ENCODE measurements around the gene PSRC1. TPM values are rescaled to one million over a fixed set of nuclear protein-coding genes. Genes with fewer than 3 reads are reported as not detected.

PSRC1 gene
- total RNA-seq, 1 experiment from 2014 or later = 60.3 TPM

DNA sequence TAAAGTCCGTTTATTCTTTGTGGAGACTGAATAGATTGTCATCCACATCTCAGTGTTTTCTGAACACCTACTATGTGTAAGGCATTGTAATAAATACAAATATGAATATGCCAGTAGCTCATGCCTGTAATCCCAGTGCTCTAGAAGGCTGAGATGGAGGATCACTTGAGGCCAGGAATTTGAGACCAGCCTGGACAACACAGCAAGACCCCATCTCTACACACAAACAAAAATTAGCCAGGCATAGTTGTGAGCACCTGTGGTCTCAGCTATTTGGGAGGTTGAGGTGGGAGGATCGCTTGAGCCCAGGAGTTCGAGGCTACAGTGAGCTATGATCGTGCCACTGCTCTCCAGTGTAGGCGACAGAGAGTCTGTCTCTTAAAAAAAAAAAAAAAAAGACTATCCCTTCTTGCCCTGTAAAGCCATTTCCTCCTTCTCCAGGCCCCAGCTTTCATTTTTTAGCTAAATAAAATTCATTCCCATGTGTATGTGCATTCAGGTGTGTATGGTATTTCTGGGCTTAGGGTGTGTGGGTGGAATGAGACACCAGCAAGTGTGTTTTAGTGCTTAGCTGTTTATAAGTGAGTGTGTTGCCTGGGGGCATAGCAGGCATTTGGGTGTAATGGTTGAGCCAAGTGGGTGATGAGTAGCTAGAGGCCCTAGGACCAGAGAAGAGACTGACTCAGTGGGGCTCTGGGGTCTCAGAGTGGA is 25.8 kb downstream of the PSRC1 start:
- no peak for DNase-seq
- WGBS (ENCODE audit: extremely low coverage, insufficient read length, low lambda C conversion rate) = no CpG with 5 or more reads among the region's 5 CpGs
- Histone ChIP-seq H3K23ac (ENCODE audit: insufficient read length, low read depth, low read length) (no peak overlapping the region), H4K5ac (ENCODE audit: insufficient read length, low read depth, low read length) (no peak overlapping the region), H3K9ac (ENCODE audit: extremely low read depth, insufficient read length, low read length) (no peak overlapping the region), H2BK15ac (ENCODE audit: low read depth, low read length) (no peak overlapping the region), H2BK20ac (ENCODE audit: low read depth, low read length, poor library complexity, severe bottlenecking) (no peak overlapping the region), H3K79me2 (ENCODE audit: insufficient read depth, low read length) (no peaks in the 10 kb centered on the region; the same call in 1 of the 2 replicates), H3T11ph (ENCODE audit: low read length) (no peak overlapping the region), H4K20me1 (ENCODE audit: control insufficient read depth, insufficient read depth, insufficient read length) (no peaks in the 10 kb centered on the region), H3K23me2 (ENCODE audit: insufficient read length, low read depth, low read length, poor library complexity, severe bottlenecking) (peaks cover 5% of the 10 kb centered on the region), H3K18ac (ENCODE audit: insufficient read length, low read depth, low read length) (no peak overlapping the region), H2AFZ (ENCODE audit: low read length) (no peak overlapping the region), H3K27ac (ENCODE audit: insufficient read length, low read depth, low read length) (no peak overlapping the region), H3K14ac (ENCODE audit: insufficient read depth, low read length) (no peak overlapping the region), H2BK5ac (ENCODE audit: insufficient read length, low read length) (no peak overlapping the region), H3K79me1 (ENCODE audit: insufficient read depth, low read depth, low read length, poor library complexity, severe bottlenecking) (no peaks in the 10 kb centered on the region), H2AK5ac (ENCODE audit: insufficient read length, low read length) (no peak overlapping the region), H3K56ac (ENCODE audit: insufficient read length, low read depth, low read length) (no peak overlapping the region), H3K27me3 (ENCODE audit: insufficient read depth, low read length) (no peaks in the 10 kb centered on the region), H3K4ac (ENCODE audit: low read depth, low read length) (no peak overlapping the region), H2BK12ac (ENCODE audit: insufficient read length, low read depth, low read length) (no peak overlapping the region), H2BK120ac (ENCODE audit: low read depth, low read length, poor library complexity, severe bottlenecking) (no peak overlapping the region), H4K91ac (ENCODE audit: insufficient read length, low read depth, low read length) (no peak overlapping the region), H3K4me2 (ENCODE audit: insufficient read depth, insufficient read length, low read length) (no peak overlapping the region), H4K8ac (replicated peaks; ENCODE audit: insufficient read length, low read depth, low read length) (no peak overlapping the region), H3K9me3 (ENCODE audit: control insufficient read depth, low read depth, low read length) (no peaks in the 10 kb centered on the region), H3K4me1 (ENCODE audit: insufficient read depth, low read length) (no peaks in the 10 kb centered on the region; the same call in 1 of the 2 replicates)
- peaks cover 1 to 4% of the 10 kb centered on the region in 2 experiments; a peak in 2 of 5 replicates for H3K9me3 Mint-ChIP-seq
- peaks cover 11 to 31% (median 25%) of the 10 kb centered on the region in 3 experiments; a peak in 6 of 7 replicates for H3K36me3 Mint-ChIP-seq (ENCODE audit: insufficient read depth in 1 of 3, low read depth in 3 of 3)
- peaks cover 50 to 63% of the 10 kb centered on the region in 2 experiments for H3K4me1 Mint-ChIP-seq
- TF ChIP-seq, protein P1, sequence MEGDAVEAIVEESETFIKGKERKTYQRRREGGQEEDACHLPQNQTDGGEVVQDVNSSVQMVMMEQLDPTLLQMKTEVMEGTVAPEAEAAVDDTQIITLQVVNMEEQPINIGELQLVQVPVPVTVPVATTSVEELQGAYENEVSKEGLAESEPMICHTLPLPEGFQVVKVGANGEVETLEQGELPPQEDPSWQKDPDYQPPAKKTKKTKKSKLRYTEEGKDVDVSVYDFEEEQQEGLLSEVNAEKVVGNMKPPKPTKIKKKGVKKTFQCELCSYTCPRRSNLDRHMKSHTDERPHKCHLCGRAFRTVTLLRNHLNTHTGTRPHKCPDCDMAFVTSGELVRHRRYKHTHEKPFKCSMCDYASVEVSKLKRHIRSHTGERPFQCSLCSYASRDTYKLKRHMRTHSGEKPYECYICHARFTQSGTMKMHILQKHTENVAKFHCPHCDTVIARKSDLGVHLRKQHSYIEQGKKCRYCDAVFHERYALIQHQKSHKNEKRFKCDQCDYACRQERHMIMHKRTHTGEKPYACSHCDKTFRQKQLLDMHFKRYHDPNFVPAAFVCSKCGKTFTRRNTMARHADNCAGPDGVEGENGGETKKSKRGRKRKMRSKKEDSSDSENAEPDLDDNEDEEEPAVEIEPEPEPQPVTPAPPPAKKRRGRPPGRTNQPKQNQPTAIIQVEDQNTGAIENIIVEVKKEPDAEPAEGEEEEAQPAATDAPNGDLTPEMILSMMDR (conservative IDR thresholded peaks at IDR 0.05) = no peak
- no peak overlapping the region for H3K4me3 Mint-ChIP-seq
- H3K27ac Mint-ChIP-seq = peak overlapping the region in 2 of 3 experiments; percentile 4 to 22; a peak in 1 of 7 replicates
- H3K27me3 Mint-ChIP-seq (ENCODE audit: low read depth) = peaks cover 2% of the 10 kb centered on the region

All from H9 (cell line).